Endothelial cell of umbilical vein (primary cell): ENCODE data around the gene NFYA. TPM values are rescaled to one million over a fixed set of nuclear protein-coding genes. Genes with fewer than 3 reads are reported as not detected.

Experiments used
- BruUV-seq: library from RNA; stranded (reverse); fragments of 400-500 nt; replicated peaks from 2 replicates; lab custom pipeline; 2021; lab: Mats Ljungman, UMichigan
- CTCF ChIA-PET: fragments of 300-600, 350-600 bp; sonication (Branson Sonifier 250); formaldehyde crosslinking; loops from one replicate; lab custom pipeline; 2021; ENCODE audit warnings: antibody characterized with exemption, inconsistent platforms; lab: Charles Lee
- POLR2A ChIA-PET: fragments of 300-600, 350-600 bp; sonication (Branson Sonifier 250); formaldehyde crosslinking; loops from one replicate; lab custom pipeline; 2021; ENCODE audit warnings: antibody characterized with exemption, inconsistent platforms; lab: Charles Lee
- DNase-seq: peaks from one replicate; pipeline ENCODE4 v3.0.0-alpha.2; 2011; ENCODE audit warnings: low read depth, low spot score
- FAIRE-seq: peaks from 2 replicates; lab custom pipeline; 2011; peaks lifted over from hg19 to GRCh38; lab: Jason Lieb, UNC
- H2AFZ ChIP-seq: 2 replicates; pipeline ENCODE4 v1.6.0; 2012; ENCODE audit warnings: low read depth, low read length, control low read depth, inconsistent platforms
- H3K27ac ChIP-seq: 2 replicates; pipeline ENCODE4 v1.5.1; 2011; ENCODE audit warnings: low read depth, mild to moderate bottlenecking, control low read depth, low read length, moderate library complexity; ENCODE audit not compliant: insufficient read depth
- H3K27me3 ChIP-seq, 2 experiments: 2 replicates each; pipeline versions ENCODE4 v1.6.0 to v1.6.1; 2011; ENCODE audit warnings: low read length in 2 of 2, mixed read lengths in 1 of 2; ENCODE audit not compliant: control insufficient read depth in 2 of 2, insufficient read depth in 2 of 2
- H3K36me3 ChIP-seq, 2 experiments: 2 replicates in 1 of 2; 3 replicates in 1 of 2; pipeline ENCODE4 v1.5.1; 2011; ENCODE audit warnings: low read length in 2 of 2, mild to moderate bottlenecking in 1 of 2, moderate library complexity in 1 of 2; ENCODE audit not compliant: control insufficient read depth in 2 of 2, insufficient read depth in 2 of 2; ENCODE audit errors: extremely low read depth in 1 of 2
- H3K4me1 ChIP-seq: 3 replicates; pipeline ENCODE4 v1.5.1; 2011; ENCODE audit warnings: mild to moderate bottlenecking, low read length; ENCODE audit not compliant: control insufficient read depth, insufficient read depth; ENCODE audit errors: extremely low read depth
- H3K4me2 ChIP-seq: 2 replicates; pipeline ENCODE4 v1.6.1; 2011; ENCODE audit warnings: low read length, control low read depth, mixed read lengths; ENCODE audit not compliant: insufficient read depth
- H3K4me3 ChIP-seq, 3 experiments: fragments of 200-600 bp in 1 of 3; sonication (generic), shearing (Covaris generic) in 1 of 3; replicated peaks in 1 of 3; 2 replicates each; pipeline ENCODE4 v1.5.1; 2011 to 2016; ENCODE audit warnings: control low read depth in 3 of 3, low read length in 3 of 3, mild to moderate bottlenecking in 2 of 3, inconsistent platforms in 1 of 3, low read depth in 1 of 3, moderate library complexity in 1 of 3; ENCODE audit not compliant: insufficient read depth in 1 of 3
- H3K79me2 ChIP-seq: 2 replicates; pipeline ENCODE4 v1.6.0; 2012; ENCODE audit warnings: low read length, inconsistent platforms; ENCODE audit not compliant: control insufficient read depth, insufficient read depth
- H3K9ac ChIP-seq: replicated peaks from 2 replicates; pipeline ENCODE3; 2011; ENCODE audit warnings: low read length, control low read depth; ENCODE audit not compliant: insufficient read depth; ENCODE audit errors: extremely low read depth
- H3K9me1 ChIP-seq: replicated peaks from 3 replicates; pipeline ENCODE4 v1.6.0; 2011; ENCODE audit warnings: mild to moderate bottlenecking, low read length; ENCODE audit not compliant: control insufficient read depth, insufficient read depth; ENCODE audit errors: extremely low read depth
- H3K9me3 ChIP-seq: replicated peaks from 2 replicates; pipeline ENCODE4 v1.5.1; 2012; ENCODE audit warnings: low read length, inconsistent platforms; ENCODE audit not compliant: control insufficient read depth, insufficient read depth
- H4K20me1 ChIP-seq: replicated peaks from 2 replicates; pipeline ENCODE3; 2011; ENCODE audit warnings: mild to moderate bottlenecking, low read length; ENCODE audit not compliant: control insufficient read depth, insufficient read depth; ENCODE audit errors: extremely low read depth
- CTCF ChIP-seq, 2 donors: IDR thresholded peaks; 1 replicate in 1 of 2; 2 replicates in 1 of 2; pipeline ENCODE4 v1.5.1; 2011; ENCODE audit warnings: low read length in 2 of 2, mild to moderate bottlenecking in 2 of 2, moderate library complexity in 2 of 2, control low read depth in 1 of 2, inconsistent platforms in 1 of 2, low read depth in 1 of 2; ENCODE audit not compliant: insufficient read depth in 1 of 2; ENCODE audit errors: extremely low read depth in 1 of 2
- EZH2 ChIP-seq: IDR thresholded peaks from 2 replicates; pipeline ENCODE4 v1.6.1; 2012; ENCODE audit warnings: borderline replicate concordance, low read depth, mild to moderate bottlenecking, moderate library complexity, low read length, inconsistent platforms; ENCODE audit not compliant: severe bottlenecking
- FOS ChIP-seq: IDR thresholded peaks from 2 replicates; pipeline ENCODE4 v1.6.1; 2011; ENCODE audit warnings: mild to moderate bottlenecking, low read length, moderate library complexity, borderline replicate concordance; ENCODE audit not compliant: insufficient read depth
- GATA2 ChIP-seq: IDR thresholded peaks from 2 replicates; pipeline ENCODE4 v1.7.0; 2011; ENCODE audit warnings: low read depth, mild to moderate bottlenecking, moderate library complexity, mixed read lengths, low read length; ENCODE audit not compliant: insufficient read length, insufficient read depth
- JUN ChIP-seq: IDR thresholded peaks from 2 replicates; pipeline ENCODE4 v1.6.1; 2011; ENCODE audit warnings: borderline replicate concordance, low read depth; ENCODE audit not compliant: insufficient read length, insufficient read depth
- MAX ChIP-seq: IDR thresholded peaks from 2 replicates; pipeline ENCODE4 v1.6.1; 2011; ENCODE audit not compliant: insufficient read depth, insufficient read length
- MYC ChIP-seq: IDR thresholded peaks from one replicate; pipeline ENCODE4 v1.6.1; 2011; ENCODE audit warnings: mild to moderate bottlenecking, low read depth, low read length
- POLR2A ChIP-seq: IDR thresholded peaks from 2 replicates; pipeline ENCODE4 v1.6.1; 2012; ENCODE audit warnings: low read depth, mild to moderate bottlenecking, control low read depth, low read length
- POLR2AphosphoS5 ChIP-seq: IDR thresholded peaks from 2 replicates; pipeline ENCODE4 v1.6.1; 2012; ENCODE audit warnings: low read depth, mild to moderate bottlenecking, control low read depth, low read length, moderate library complexity; ENCODE audit not compliant: insufficient read depth
- dilution Hi-C: fragments of 300-500 bp; cut with MboI; formaldehyde crosslinking; loops from one replicate; pipeline ENCODE4 v1.15.0; 2019; ENCODE audit warnings: low sequenced_read_pairs; ENCODE audit not compliant: extremely low pct_ligation_motif_present
- intact Hi-C: fragments of 100-400 bp; cut with micrococcal nuclease; formaldehyde crosslinking; loops from one replicate; pipeline ENCODE4 v1.10.0; 2022
- polyA plus RNA-seq, 4 experiments: library from polyadenylated mRNA; depleted of rRNA in 3 of 4; stranded (reverse) in 3 of 4; unstranded in 1 of 4; fragments of >200 nt; gene quantifications; 2 replicates each; pipeline versions ENCODE4 v1.2.1 to v1.2.3, GENCODE V29; 2011 to 2012; ENCODE audit warnings: missing spikeins in 1 of 4
- total RNA-seq: library from RNA; stranded (reverse); gene quantifications from 2 replicates; pipeline ENCODE4 v1.2.3, GENCODE V29; 2021

The NFYA gene
- total and polyA plus RNA-seq, 2 donors (not counting 3 experiments of a cell fraction or from before 2014, with no cell fraction given) = 13.1 to 29.0 TPM

- POLR2A ChIA-PET = no interaction called here
- Histone ChIP-seq H3K9ac (no peak overlapping the region), H3K27me3 (no peaks in the 10 kb centered on the region), H3K79me2 (peaks cover 2% of the 10 kb centered on the region), H2AFZ (no peak overlapping the region), H3K9me1 (no peaks in the 10 kb centered on the region), H4K20me1 (no peaks in the 10 kb centered on the region), H3K27ac (peak overlapping the region; percentile 54), H3K4me2 (peak overlapping the region; percentile 27), H3K4me3 (no peak overlapping the region), H3K9me3 (no peaks in the 10 kb centered on the region), H3K4me1 (peaks cover 29% of the 10 kb centered on the region), H3K36me3 (peaks cover 16 to 36% of the 10 kb centered on the region in 2 experiments)
- BruUV-seq = no TSS peak
- peak; percentile 47 for FAIRE-seq
- peak; percentile 56 for DNase-seq
- intact Hi-C loops (loop anchor here (1.0 kb wide), 1 partner anchor 84 kb away; no protein-coding TSS in a partner anchor), dilution Hi-C loops (no loop called here)
- TF ChIP-seq FOS (no peak), EZH2 (no peak), JUN (no peak), MYC (no peak), GATA2 (no peak), POLR2A (no peak), CTCF (IDR thresholded peaks at IDR 0.05; ENCODE audit: extremely low read depth in 1 of 2, insufficient read depth in 1 of 2, low read depth in 1 of 2, low read length in 2 of 2) (no peak), POLR2AphosphoS5 (no peak), MAX (no peak)
- CTCF ChIA-PET = interaction anchor here (1.0 to 2.2 kb wide), 5 partner anchors 15 to 84 kb away, joined by 3 to 15 read pairs (median 4); no protein-coding TSS in a partner anchor
These were observed 25.6 kb downstream of the NFYA start for GRCh38 chr6:41098366-41098765.
